BJ (cell line): ENCODE data around the gene CAPN6. TPM values are rescaled to one million over a fixed set of nuclear protein-coding genes. Genes with fewer than 3 reads are reported as not detected.

Experiments
- CTCF ChIA-PET: fragments of 350-600 bp; formaldehyde crosslinking; extraction: SDS; loops from one replicate; lab custom pipeline; 2021; ENCODE audit warnings: antibody characterized with exemption, inconsistent platforms; lab: Yijun Ruan, JAX
- POLR2A ChIA-PET: fragments of 300-600 bp; sonication (Branson Sonifier 250); formaldehyde crosslinking; extraction: SDS; loops from one replicate; lab custom pipeline; 2021; ENCODE audit warnings: antibody characterized with exemption; lab: Charles Lee
- DNase-seq: peaks from one replicate; pipeline ENCODE4 v3.0.0-alpha.2; 2011; ENCODE audit warnings: low read depth
- H3K27me3 ChIP-seq: 2 replicates; pipeline ENCODE4 v1.6.0; 2011; ENCODE audit warnings: low read length; ENCODE audit not compliant: control insufficient read depth, insufficient read depth
- H3K36me3 ChIP-seq: 2 replicates; pipeline ENCODE4 v1.5.1; 2011; ENCODE audit warnings: low read length; ENCODE audit not compliant: control insufficient read depth, insufficient read depth
- H3K4me3 ChIP-seq: 2 replicates; pipeline ENCODE4 v1.5.1; 2011; ENCODE audit warnings: low read depth, mild to moderate bottlenecking, control low read depth, low read length
- CTCF ChIP-seq: IDR thresholded peaks from 2 replicates; pipeline ENCODE4 v1.5.1; 2011; ENCODE audit warnings: low read depth, mild to moderate bottlenecking, control low read depth, inconsistent platforms, low read length, moderate library complexity; ENCODE audit not compliant: insufficient read depth
- polyA plus RNA-seq: library from polyadenylated mRNA; depleted of rRNA; stranded (reverse); fragments of >200 nt; gene quantifications from 2 replicates; pipeline ENCODE4 v1.2.3, GENCODE V29; 2011

The CAPN6 gene
- polyA plus RNA-seq, 1 experiment, result not detected

GRCh38 chrX:111260451-111260850, 9.8 kb downstream of the CAPN6 start:
- TF ChIP-seq CTCF, result no peak
- H3K27me3 ChIP-seq, result no peaks in the 10 kb centered on the region
- H3K36me3 ChIP-seq, result no peaks in the 10 kb centered on the region
- ChIA-PET CTCF (interaction anchor here (0.6 kb wide), 1 partner anchor 97 kb away, joined by 3 read pairs; no protein-coding TSS in a partner anchor), POLR2A (no interaction called here)
- no peak for DNase-seq
- no peak overlapping the region for H3K4me3 ChIP-seq

GRCh38 chrX:111259559-111259958, 10.7 kb downstream of the CAPN6 start:
- TF ChIP-seq CTCF, result no peak
- ChIA-PET POLR2A (no interaction called here), CTCF (no interaction called here)
- Histone ChIP-seq H3K27me3 (no peaks in the 10 kb centered on the region), H3K4me3 (no peak overlapping the region), H3K36me3 (no peaks in the 10 kb centered on the region)
- no peak for DNase-seq

- POLR2A ChIA-PET, result no interaction called here
- Histone ChIP-seq H3K4me3 (no peak overlapping the region), H3K36me3 (no peaks in the 10 kb centered on the region), H3K27me3 (no peaks in the 10 kb centered on the region)
- CTCF ChIA-PET, result no interaction called here
- no peak for DNase-seq
- TF ChIP-seq CTCF, result no peak
These were observed 12.6 kb downstream of the CAPN6 start for GRCh38 chrX:111257733-111258132.

GRCh38 chrX:111254896-111255693, 15.2 kb downstream of the CAPN6 start:
- DNase-seq, result no peak
- no peaks in the 10 kb centered on the region for H3K36me3 ChIP-seq
- CTCF ChIA-PET, result no interaction called here
- POLR2A ChIA-PET, result no interaction called here
- no peaks in the 10 kb centered on the region for H3K27me3 ChIP-seq
- no peak for TF ChIP-seq CTCF
- no peak overlapping the region for H3K4me3 ChIP-seq

- peak; percentile 27 for TF ChIP-seq CTCF
- no peak for DNase-seq
- CTCF ChIA-PET, result interaction anchor here (0.8 to 2.0 kb wide), 4 partner anchors 259 to 643 kb away, joined by 3 to 8 read pairs (median 4); no protein-coding TSS in a partner anchor
These were observed 26.0 kb downstream of the CAPN6 start for GRCh38 chrX:111244235-111244750.

More at GRCh38 chrX:111244235-111244750, 26.0 kb downstream of the CAPN6 start:
- POLR2A ChIA-PET, result no interaction called here
- no peaks in the 10 kb centered on the region; the same call in 1 of the 2 replicates for H3K27me3 ChIP-seq
- no peaks in the 10 kb centered on the region for H3K36me3 ChIP-seq
- H3K4me3 ChIP-seq, result no peak overlapping the region
